CD4-positive, alpha-beta T cell treated with Interleukin-17A for 1 hour (primary cell): Measurements from ENCODE around the gene SLC43A3.

Experiments
- DNase-seq: peaks from one replicate; pipeline ENCODE4 v3.0.0-alpha.2; 2020

Gene SLC43A3

GRCh38 chr11:57426929-57427726, at the start of gene SLC43A3:
SLC43A3 (minus strand) TSS chr11:57427121; CDS start chr11:57426172, 949 bp downstream.
- DNase-seq = peak; percentile 67

GRCh38 chr11:57476047-57476756, 49.3 kb upstream of the SLC43A3 start:
- DNase-seq = peak; percentile 25

GRCh38 chr11:57475671-57476046, 48.7 kb upstream of the SLC43A3 start:
- no peak for DNase-seq

- no peak for DNase-seq
These were observed 48.3 kb upstream of the SLC43A3 start for GRCh38 chr11:57475191-57475590.

GRCh38 chr11:57474803-57475115, 47.8 kb upstream of the SLC43A3 start:
- DNase-seq = no peak

GRCh38 chr11:57474017-57474802, 47.3 kb upstream of the SLC43A3 start:
- DNase-seq = peak; percentile 43

GRCh38 chr11:57473285-57473841, 46.4 kb upstream of the SLC43A3 start:
- DNase-seq = no peak

- DNase-seq = no peak
These were observed 44.6 kb upstream of the SLC43A3 start for GRCh38 chr11:57471496-57471895.

GRCh38 chr11:57469268-57469667, 42.3 kb upstream of the SLC43A3 start:
- no peak for DNase-seq

GRCh38 chr11:57468276-57468675, 41.4 kb upstream of the SLC43A3 start:
- DNase-seq = no peak

GRCh38 chr11:57467508-57468157, 40.7 kb upstream of the SLC43A3 start:
- DNase-seq = no peak

GRCh38 chr11:57466680-57467079, 39.8 kb upstream of the SLC43A3 start:
- DNase-seq = no peak

GRCh38 chr11:57464539-57465181, 37.7 kb upstream of the SLC43A3 start:
- DNase-seq = no peak

GRCh38 chr11:57463671-57464538, 37.0 kb upstream of the SLC43A3 start:
- no peak for DNase-seq

- no peak for DNase-seq
These were observed 35.7 kb upstream of the SLC43A3 start for GRCh38 chr11:57462597-57462996.

- DNase-seq = no peak
These were observed 35.0 kb upstream of the SLC43A3 start for GRCh38 chr11:57461841-57462489.

GRCh38 chr11:57460758-57461749, 34.1 kb upstream of the SLC43A3 start:
- DNase-seq = no peak

GRCh38 chr11:57460022-57460757, 33.3 kb upstream of the SLC43A3 start, which contains the start of gene RTN4RL2:
RTN4RL2 (plus strand) TSS chr11:57460528; CDS start chr11:57460866, 338 bp downstream.
- DNase-seq = peak; percentile 32
